ENCODE measurements around the gene QKI.

The QKI gene

GRCh38 chr6:163579111-163579879 is 164.8 kb downstream of the QKI start:
- no peak for TF ChIP-seq CTCF (conservative IDR thresholded peaks at IDR 0.05; ENCODE audit: low read length)
- H3K4me3 ChIP-seq (ENCODE audit: low read length), result no peak overlapping the region
- DNase-seq (ENCODE audit: low read depth), result no peak

GRCh38 chr6:163579880-163580295 is 165.4 kb downstream of the QKI start:
- TF ChIP-seq CTCF (conservative IDR thresholded peaks at IDR 0.05; ENCODE audit: low read length), result peak; percentile 31
- DNase-seq (ENCODE audit: low read depth), result peak; percentile 15
- H3K4me3 ChIP-seq (ENCODE audit: low read length), result no peak overlapping the region

DNA sequence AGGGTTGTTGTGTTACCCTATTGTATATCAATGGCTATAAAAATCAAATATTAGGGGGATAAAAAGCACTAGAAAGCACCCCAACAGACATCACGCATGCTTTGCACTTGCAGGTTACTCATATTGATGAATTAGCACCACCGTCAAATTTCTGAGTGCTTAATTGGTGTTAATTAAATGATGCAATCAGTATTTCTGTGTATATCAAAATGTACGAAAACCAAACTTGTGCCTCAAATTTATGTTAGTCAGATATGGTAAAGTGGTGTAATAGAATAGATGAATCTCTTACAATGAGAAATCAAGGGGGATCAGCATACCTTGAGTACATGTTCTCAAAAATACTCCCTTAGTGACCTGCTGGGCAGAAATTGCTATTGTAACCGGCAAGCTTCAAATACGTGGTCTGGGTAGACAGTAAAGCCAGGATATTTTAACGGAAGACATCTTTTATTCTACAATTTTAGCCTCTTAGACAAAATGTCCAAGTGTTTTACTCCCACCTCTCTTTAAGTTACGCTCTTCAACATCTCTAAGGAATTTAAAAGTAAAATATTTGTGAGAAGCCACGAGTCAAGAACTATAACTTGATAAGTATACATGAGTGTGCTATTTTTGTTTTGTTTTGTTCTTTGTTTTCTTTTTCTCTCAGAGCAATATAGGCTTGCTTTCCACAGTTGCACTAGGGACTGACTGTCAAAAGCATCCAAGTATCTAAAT is 166.0 kb downstream of the QKI start:
- DNase-seq (ENCODE audit: low read depth), result no peak
- TF ChIP-seq CTCF (conservative IDR thresholded peaks at IDR 0.05; ENCODE audit: low read length), result no peak
- no peak overlapping the region for H3K4me3 ChIP-seq (ENCODE audit: low read length)

DNA sequence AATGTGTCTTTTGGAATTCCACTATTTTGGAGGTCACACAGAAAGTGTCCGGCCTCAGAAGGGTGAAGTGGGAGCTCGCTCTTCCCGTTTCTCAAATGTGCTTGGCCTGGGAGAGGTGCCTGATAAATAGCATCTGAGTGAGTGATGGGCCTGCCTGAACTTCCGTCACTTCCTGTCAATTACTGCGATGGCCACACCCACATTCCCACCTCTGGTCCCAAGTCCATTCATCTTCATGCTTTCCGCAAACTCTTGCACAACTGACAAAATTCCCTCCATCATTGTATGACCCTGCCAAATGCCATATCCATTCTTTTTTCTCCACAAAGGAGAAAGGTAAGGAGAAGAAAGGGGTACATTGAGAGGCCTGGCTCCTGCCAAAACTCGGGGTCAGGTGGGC is 169.0 kb downstream of the QKI start:
- no peak overlapping the region for H3K4me3 ChIP-seq (ENCODE audit: low read length)
- TF ChIP-seq CTCF (conservative IDR thresholded peaks at IDR 0.05; ENCODE audit: low read length), result no peak
- no peak for DNase-seq (ENCODE audit: low read depth)

- no peak for TF ChIP-seq CTCF (conservative IDR thresholded peaks at IDR 0.05; ENCODE audit: low read length)
- peak; percentile 83 for DNase-seq (ENCODE audit: low read depth)
- H3K4me3 ChIP-seq (ENCODE audit: low read length), result no peak overlapping the region
Measured at GRCh38 chr6:163585932-163586437, 171.5 kb downstream of the QKI start.

- TF ChIP-seq CTCF (conservative IDR thresholded peaks at IDR 0.05; ENCODE audit: low read length), result no peak
- H3K4me3 ChIP-seq (ENCODE audit: low read length), result no peak overlapping the region
- no peak for DNase-seq (ENCODE audit: low read depth)
Measured at GRCh38 chr6:163586888-163587287, 172.4 kb downstream of the QKI start.
